Measurements from ENCODE around the gene MUC12. TPM values are rescaled to one million over a fixed set of nuclear protein-coding genes. Genes with fewer than 3 reads are reported as not detected.
"Not testable (repeated sequence)": the region's sequence is repeated elsewhere in the genome, so short reads cannot be mapped to it uniquely, and the experiment has no call there.

Gene MUC12
- total RNA-seq, 1 donor from 2014 or later: 2.8 TPM

DNA sequence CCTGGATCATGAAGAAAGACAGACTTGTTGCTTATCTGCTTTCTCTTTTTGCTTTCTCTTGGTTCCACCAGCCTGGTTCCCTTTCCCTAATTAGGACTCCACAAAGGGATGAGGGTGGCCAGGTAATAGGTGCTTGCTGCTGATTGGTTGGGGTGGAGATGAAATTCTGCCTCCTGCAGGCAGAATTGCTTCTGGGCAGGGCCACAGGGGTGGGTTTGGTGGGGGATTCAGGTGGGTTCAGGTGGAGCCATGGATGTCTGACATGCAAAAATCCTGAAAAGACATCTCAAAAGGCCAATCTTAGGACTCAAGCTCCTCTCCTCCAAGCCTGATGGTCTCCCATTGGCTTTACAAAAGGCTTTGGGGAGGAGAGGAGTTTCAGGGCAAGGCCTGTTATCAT lies 48.3 kb upstream of the MUC12 start:
- H3K9ac ChIP-seq (ENCODE audit: low read length): no peak overlapping the region
- H3K4me3 Mint-ChIP-seq (ENCODE audit: unreplicated experiment): no peak overlapping the region
- no peak overlapping the region for H3K27ac Mint-ChIP-seq (ENCODE audit: unreplicated experiment)
- DNase-seq (ENCODE audit: low read depth): no peak
- no peak for FAIRE-seq
- H3K4me2 ChIP-seq (ENCODE audit: low read length): no peak overlapping the region
- H3K79me2 ChIP-seq (ENCODE audit: insufficient read depth, low read length): no peaks in the 10 kb centered on the region
- H3K27ac ChIP-seq (ENCODE audit: low read depth, low read length): no peak overlapping the region
- H3K27me3 ChIP-seq (ENCODE audit: insufficient read depth, low read length): no peaks in the 10 kb centered on the region
- H3K4me3 ChIP-seq (ENCODE audit: insufficient read depth, low read depth, low read length): no peak overlapping the region
- no peaks in the 10 kb centered on the region for H4K20me1 ChIP-seq (ENCODE audit: insufficient read depth, low read length)
- peaks cover 4% of the 10 kb centered on the region for H3K4me1 Mint-ChIP-seq (ENCODE audit: low read depth, unreplicated experiment)
- peaks cover 27% of the 10 kb centered on the region for H3K27me3 Mint-ChIP-seq (ENCODE audit: low read depth, unreplicated experiment)
- TF ChIP-seq, protein P1, sequence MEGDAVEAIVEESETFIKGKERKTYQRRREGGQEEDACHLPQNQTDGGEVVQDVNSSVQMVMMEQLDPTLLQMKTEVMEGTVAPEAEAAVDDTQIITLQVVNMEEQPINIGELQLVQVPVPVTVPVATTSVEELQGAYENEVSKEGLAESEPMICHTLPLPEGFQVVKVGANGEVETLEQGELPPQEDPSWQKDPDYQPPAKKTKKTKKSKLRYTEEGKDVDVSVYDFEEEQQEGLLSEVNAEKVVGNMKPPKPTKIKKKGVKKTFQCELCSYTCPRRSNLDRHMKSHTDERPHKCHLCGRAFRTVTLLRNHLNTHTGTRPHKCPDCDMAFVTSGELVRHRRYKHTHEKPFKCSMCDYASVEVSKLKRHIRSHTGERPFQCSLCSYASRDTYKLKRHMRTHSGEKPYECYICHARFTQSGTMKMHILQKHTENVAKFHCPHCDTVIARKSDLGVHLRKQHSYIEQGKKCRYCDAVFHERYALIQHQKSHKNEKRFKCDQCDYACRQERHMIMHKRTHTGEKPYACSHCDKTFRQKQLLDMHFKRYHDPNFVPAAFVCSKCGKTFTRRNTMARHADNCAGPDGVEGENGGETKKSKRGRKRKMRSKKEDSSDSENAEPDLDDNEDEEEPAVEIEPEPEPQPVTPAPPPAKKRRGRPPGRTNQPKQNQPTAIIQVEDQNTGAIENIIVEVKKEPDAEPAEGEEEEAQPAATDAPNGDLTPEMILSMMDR (IDR thresholded peaks at IDR 0.05; ENCODE audit: insufficient read depth, low read depth, low read length): no peak
- no peak for TF ChIP-seq EZH2 (IDR thresholded peaks at IDR 0.05; ENCODE audit: insufficient read depth, low read length)
- no peaks in the 10 kb centered on the region for H3K36me3 Mint-ChIP-seq (ENCODE audit: low read depth, unreplicated experiment)
- peaks cover 6% of the 10 kb centered on the region for H3K9me3 Mint-ChIP-seq (ENCODE audit: unreplicated experiment)
- H3K4me1 ChIP-seq (ENCODE audit: insufficient read depth, low read length): no peaks in the 10 kb centered on the region
- no peaks in the 10 kb centered on the region for H3K36me3 ChIP-seq (ENCODE audit: insufficient read depth, low read length)
- H3K9me3 ChIP-seq (ENCODE audit: insufficient read depth, low read depth, low read length): no peaks in the 10 kb centered on the region
- H2AFZ ChIP-seq (ENCODE audit: low read depth, low read length): no peak overlapping the region

DNA sequence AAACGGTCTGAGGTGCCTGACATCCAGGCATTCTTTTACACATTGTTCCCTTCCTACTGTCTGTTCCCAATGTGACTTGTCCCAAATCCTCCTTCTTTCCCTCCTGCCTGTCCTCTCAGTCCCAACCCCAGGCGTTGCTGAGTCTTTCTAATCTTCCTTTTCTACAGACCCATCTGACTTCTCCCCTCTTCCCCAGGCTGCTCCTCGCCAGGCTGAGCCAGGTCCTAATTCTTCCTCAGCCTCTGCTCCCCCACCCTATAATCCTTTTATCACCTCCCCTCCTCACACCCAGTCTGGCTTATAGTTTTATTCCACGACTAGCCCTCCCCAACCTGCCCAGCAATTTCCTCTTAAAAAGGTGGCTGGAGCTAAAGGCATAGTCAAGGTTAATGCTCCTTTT lies 45.7 kb upstream of the MUC12 start:
- not testable (repeated sequence) for H3K9me3 Mint-ChIP-seq (ENCODE audit: unreplicated experiment); H3K4me1 ChIP-seq (ENCODE audit: insufficient read depth, low read length); H3K9ac ChIP-seq (ENCODE audit: low read length); H4K20me1 ChIP-seq (ENCODE audit: insufficient read depth, low read length); DNase-seq (ENCODE audit: low read depth); H3K4me1 Mint-ChIP-seq (ENCODE audit: low read depth, unreplicated experiment); H3K9me3 ChIP-seq (ENCODE audit: insufficient read depth, low read depth, low read length); H3K4me3 ChIP-seq (ENCODE audit: insufficient read depth, low read depth, low read length); H3K27ac Mint-ChIP-seq (ENCODE audit: unreplicated experiment); H3K36me3 Mint-ChIP-seq (ENCODE audit: low read depth, unreplicated experiment); H3K27me3 ChIP-seq (ENCODE audit: insufficient read depth, low read length); FAIRE-seq; H3K4me2 ChIP-seq (ENCODE audit: low read length); H3K27ac ChIP-seq (ENCODE audit: low read depth, low read length); H3K79me2 ChIP-seq (ENCODE audit: insufficient read depth, low read length); H2AFZ ChIP-seq (ENCODE audit: low read depth, low read length); H3K36me3 ChIP-seq (ENCODE audit: insufficient read depth, low read length); H3K4me3 Mint-ChIP-seq (ENCODE audit: unreplicated experiment)
- peaks cover 27% of the 10 kb centered on the region for H3K27me3 Mint-ChIP-seq (ENCODE audit: low read depth, unreplicated experiment)

DNA sequence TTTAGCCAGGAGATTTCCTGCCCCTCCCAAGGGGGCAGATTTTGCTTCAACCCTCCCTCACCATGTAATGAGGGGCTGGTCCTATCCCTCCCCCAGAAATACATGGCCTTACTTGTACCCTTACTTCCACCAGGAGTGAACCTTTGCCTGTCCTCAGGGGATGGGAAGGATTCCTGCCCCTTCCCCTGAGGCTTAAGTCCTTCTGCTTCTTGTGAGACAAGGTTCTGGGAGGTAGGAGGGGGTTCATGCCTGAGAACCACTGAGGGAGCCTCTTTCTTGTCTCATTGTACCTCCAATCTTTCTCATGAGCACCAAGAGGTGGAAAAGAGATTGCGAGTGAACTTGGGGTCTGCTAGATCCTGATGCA lies 39.6 kb upstream of the MUC12 start:
- no peaks in the 10 kb centered on the region for H3K36me3 ChIP-seq (ENCODE audit: insufficient read depth, low read length)
- DNase-seq (ENCODE audit: low read depth) (no peak), FAIRE-seq (no peak)
- no peak overlapping the region for H2AFZ ChIP-seq (ENCODE audit: low read depth, low read length)
- Mint-ChIP-seq H3K4me1 (ENCODE audit: low read depth, unreplicated experiment) (peaks cover 4% of the 10 kb centered on the region), H3K27ac (ENCODE audit: unreplicated experiment) (peak overlapping the region; percentile 83), H3K27me3 (ENCODE audit: low read depth, unreplicated experiment) (no peaks in the 10 kb centered on the region), H3K36me3 (ENCODE audit: low read depth, unreplicated experiment) (peaks cover 3% of the 10 kb centered on the region), H3K9me3 (ENCODE audit: unreplicated experiment) (peaks cover 7% of the 10 kb centered on the region), H3K4me3 (ENCODE audit: unreplicated experiment) (no peak overlapping the region)
- no peaks in the 10 kb centered on the region for H3K79me2 ChIP-seq (ENCODE audit: insufficient read depth, low read length)
- peaks cover 3% of the 10 kb centered on the region for H3K4me1 ChIP-seq (ENCODE audit: insufficient read depth, low read length)
- H3K27me3 ChIP-seq (ENCODE audit: insufficient read depth, low read length): no peaks in the 10 kb centered on the region
- H3K4me3 ChIP-seq (ENCODE audit: insufficient read depth, low read depth, low read length): no peak overlapping the region
- TF ChIP-seq, protein P1 (IDR thresholded peaks at IDR 0.05; ENCODE audit: insufficient read depth, low read depth, low read length): no peak
- no peak for TF ChIP-seq EZH2 (IDR thresholded peaks at IDR 0.05; ENCODE audit: insufficient read depth, low read length)
- H4K20me1 ChIP-seq (ENCODE audit: insufficient read depth, low read length): no peaks in the 10 kb centered on the region
- no peak overlapping the region for H3K9ac ChIP-seq (ENCODE audit: low read length)
- no peak overlapping the region for H3K4me2 ChIP-seq (ENCODE audit: low read length)
- H3K27ac ChIP-seq (ENCODE audit: low read depth, low read length): no peak overlapping the region
- H3K9me3 ChIP-seq (ENCODE audit: insufficient read depth, low read depth, low read length): no peaks in the 10 kb centered on the region

Measured in astrocyte (in vitro differentiated cells and primary cell).